ENCODE results near the gene GCN1. TPM values are rescaled to one million over a fixed set of nuclear protein-coding genes. Genes with fewer than 3 reads are reported as not detected.

The GCN1 gene
- total RNA-seq, 1 experiment from 2014 or later, result 116 TPM

DNA sequence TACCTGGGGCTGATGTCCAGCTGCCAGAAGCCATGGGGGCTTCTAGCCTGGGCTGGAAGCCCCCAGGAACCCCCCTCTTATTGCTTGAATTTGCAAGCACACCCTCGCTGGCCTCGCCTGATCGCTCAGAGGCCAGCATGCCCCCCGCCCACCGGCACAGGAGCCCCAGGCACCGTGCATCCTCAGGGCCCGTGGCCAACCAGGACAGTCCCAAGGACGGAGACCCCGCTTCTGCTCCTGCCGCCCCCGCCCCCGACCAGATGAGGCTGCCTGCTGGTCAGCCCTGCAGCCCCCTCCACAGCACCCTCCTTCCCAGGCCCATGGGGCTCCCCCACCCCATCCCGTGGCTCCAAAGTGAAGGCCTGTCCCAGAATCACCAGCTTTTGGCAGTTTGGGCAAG, 99.2 kb downstream of the GCN1 start:
- no peaks in the 10 kb centered on the region for H3K4me1 ChIP-seq (replicated peaks; ENCODE audit: insufficient read depth)
- TF ChIP-seq, protein P1, sequence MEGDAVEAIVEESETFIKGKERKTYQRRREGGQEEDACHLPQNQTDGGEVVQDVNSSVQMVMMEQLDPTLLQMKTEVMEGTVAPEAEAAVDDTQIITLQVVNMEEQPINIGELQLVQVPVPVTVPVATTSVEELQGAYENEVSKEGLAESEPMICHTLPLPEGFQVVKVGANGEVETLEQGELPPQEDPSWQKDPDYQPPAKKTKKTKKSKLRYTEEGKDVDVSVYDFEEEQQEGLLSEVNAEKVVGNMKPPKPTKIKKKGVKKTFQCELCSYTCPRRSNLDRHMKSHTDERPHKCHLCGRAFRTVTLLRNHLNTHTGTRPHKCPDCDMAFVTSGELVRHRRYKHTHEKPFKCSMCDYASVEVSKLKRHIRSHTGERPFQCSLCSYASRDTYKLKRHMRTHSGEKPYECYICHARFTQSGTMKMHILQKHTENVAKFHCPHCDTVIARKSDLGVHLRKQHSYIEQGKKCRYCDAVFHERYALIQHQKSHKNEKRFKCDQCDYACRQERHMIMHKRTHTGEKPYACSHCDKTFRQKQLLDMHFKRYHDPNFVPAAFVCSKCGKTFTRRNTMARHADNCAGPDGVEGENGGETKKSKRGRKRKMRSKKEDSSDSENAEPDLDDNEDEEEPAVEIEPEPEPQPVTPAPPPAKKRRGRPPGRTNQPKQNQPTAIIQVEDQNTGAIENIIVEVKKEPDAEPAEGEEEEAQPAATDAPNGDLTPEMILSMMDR (conservative IDR thresholded peaks at IDR 0.05), result no peak
- TF ChIP-seq EZH2 (IDR thresholded peaks at IDR 0.05; ENCODE audit: low read depth), result no peak
- peaks cover 5% of the 10 kb centered on the region; the same call in 1 of the 2 replicates for H4K20me1 ChIP-seq (ENCODE audit: insufficient read depth)
- H3K4me2 ChIP-seq, result no peak overlapping the region
- H3K36me3 ChIP-seq (ENCODE audit: low read depth), result no peaks in the 10 kb centered on the region
- H3K79me2 ChIP-seq (ENCODE audit: low read depth), result no peaks in the 10 kb centered on the region; the same call in 1 of the 2 replicates
- no peaks in the 10 kb centered on the region for H3K9me3 ChIP-seq (ENCODE audit: insufficient read depth, low read depth)
- ChIA-PET POLR2A (ENCODE audit: unreplicated experiment) (no interaction called here), CTCF (no interaction called here)
- H3K4me3 ChIP-seq, result no peak overlapping the region
- BruUV-seq (replicated peaks), result no TSS peak
- H3K9me2 ChIP-seq (ENCODE audit: insufficient read depth), result no peaks in the 10 kb centered on the region
- H3K27ac ChIP-seq, result no peak overlapping the region
- H3K27me3 ChIP-seq (ENCODE audit: insufficient read depth, low read depth), result no peaks in the 10 kb centered on the region
- no peak overlapping the region for H2AFZ ChIP-seq
- DNase-seq, result no peak
- no peaks in the 10 kb centered on the region for H3F3A ChIP-seq (ENCODE audit: insufficient read depth, low read depth)
- intact Hi-C loops (cut with micrococcal nuclease; ENCODE audit: unreplicated experiment), result no loop called here

DNA sequence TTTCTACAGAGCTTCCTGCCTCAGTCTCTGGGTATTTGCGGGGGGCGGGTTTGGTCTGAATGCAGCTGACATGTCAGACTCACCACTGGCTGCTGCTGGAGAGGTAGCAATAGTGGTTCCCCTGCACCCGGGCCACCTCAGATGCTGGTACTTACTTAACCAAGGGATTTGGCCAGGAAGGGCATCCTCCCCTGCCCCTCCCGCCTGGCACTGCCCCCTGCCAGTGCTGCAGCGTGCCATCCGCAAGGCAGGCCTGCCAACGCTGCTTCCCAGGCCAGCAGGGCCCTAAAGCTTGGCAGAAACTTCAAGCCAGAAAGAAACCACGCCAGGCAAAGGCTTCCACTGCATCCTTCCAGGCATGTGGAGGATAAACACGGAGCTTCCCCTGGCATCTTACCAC, 100.0 kb downstream of the GCN1 start:
- intact Hi-C loops (cut with micrococcal nuclease; ENCODE audit: unreplicated experiment), result no loop called here
- Histone ChIP-seq H3K36me3 (ENCODE audit: low read depth) (no peaks in the 10 kb centered on the region), H3K27ac (no peak overlapping the region), H2AFZ (no peak overlapping the region), H3K4me2 (no peak overlapping the region), H3K9me2 (ENCODE audit: insufficient read depth) (no peaks in the 10 kb centered on the region), H3K27me3 (ENCODE audit: insufficient read depth, low read depth) (no peaks in the 10 kb centered on the region), H3K4me1 (replicated peaks; ENCODE audit: insufficient read depth) (no peaks in the 10 kb centered on the region), H3K4me3 (no peak overlapping the region), H3K9me3 (ENCODE audit: insufficient read depth, low read depth) (no peaks in the 10 kb centered on the region), H3K79me2 (ENCODE audit: low read depth) (no peaks in the 10 kb centered on the region), H3F3A (ENCODE audit: insufficient read depth, low read depth) (no peaks in the 10 kb centered on the region), H4K20me1 (ENCODE audit: insufficient read depth) (no peaks in the 10 kb centered on the region)
- DNase-seq, result no peak
- POLR2A ChIA-PET (ENCODE audit: unreplicated experiment), result no interaction called here
- no TSS peak for BruUV-seq (replicated peaks)
- no peak for TF ChIP-seq EZH2 (IDR thresholded peaks at IDR 0.05; ENCODE audit: low read depth)
- TF ChIP-seq, protein P1 (conservative IDR thresholded peaks at IDR 0.05), result no peak
- CTCF ChIA-PET, result no interaction called here

DNA sequence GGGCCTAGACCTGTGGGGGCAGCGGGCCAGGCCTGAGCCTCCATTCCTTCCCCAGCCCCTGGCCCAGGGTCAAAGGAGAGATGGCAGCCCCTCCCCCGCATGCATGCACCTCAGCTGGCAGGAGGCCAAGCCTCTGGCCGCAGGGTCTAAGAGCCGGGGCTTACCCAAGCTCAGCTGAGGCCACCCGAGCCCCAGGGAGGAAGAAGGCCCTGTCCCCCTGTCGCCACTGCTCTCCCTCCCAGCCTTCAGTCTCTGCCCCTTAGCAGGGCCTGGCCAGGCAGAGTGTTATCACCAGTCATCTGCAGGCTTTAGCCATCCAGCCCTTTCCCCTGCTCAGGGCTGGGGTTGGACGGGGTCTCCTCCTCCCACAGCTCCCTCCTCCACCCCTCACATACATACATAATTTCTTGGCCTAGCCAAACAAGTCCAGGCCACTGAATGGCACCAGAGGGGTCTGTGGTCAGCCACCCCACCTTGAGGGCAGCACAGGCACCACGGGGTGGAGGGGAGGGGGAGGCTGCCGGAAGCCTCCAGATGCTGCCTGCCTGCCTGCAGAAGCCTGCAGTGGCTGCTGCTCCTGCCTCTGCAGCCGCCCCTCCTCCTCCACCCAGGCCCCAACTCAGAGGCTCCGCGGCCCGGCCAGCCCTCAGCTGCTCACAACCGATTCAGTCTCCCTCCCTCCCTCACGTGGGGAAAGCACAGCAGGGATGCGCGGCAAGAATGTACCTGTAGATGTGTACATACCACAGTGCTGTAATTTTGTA, 100.7 kb downstream of the GCN1 start:
- Histone ChIP-seq H3K27ac (no peak overlapping the region), H3K4me2 (no peak overlapping the region), H2AFZ (no peak overlapping the region), H4K20me1 (ENCODE audit: insufficient read depth) (no peaks in the 10 kb centered on the region), H3K4me3 (no peak overlapping the region), H3F3A (ENCODE audit: insufficient read depth, low read depth) (no peaks in the 10 kb centered on the region), H3K4me1 (replicated peaks; ENCODE audit: insufficient read depth) (no peaks in the 10 kb centered on the region), H3K9me2 (ENCODE audit: insufficient read depth) (no peaks in the 10 kb centered on the region), H3K79me2 (ENCODE audit: low read depth) (no peaks in the 10 kb centered on the region), H3K9me3 (ENCODE audit: insufficient read depth, low read depth) (no peaks in the 10 kb centered on the region), H3K27me3 (ENCODE audit: insufficient read depth, low read depth) (no peaks in the 10 kb centered on the region), H3K36me3 (ENCODE audit: low read depth) (no peaks in the 10 kb centered on the region)
- TF ChIP-seq, protein P1 (conservative IDR thresholded peaks at IDR 0.05), result no peak
- ChIA-PET POLR2A (ENCODE audit: unreplicated experiment) (no interaction called here), CTCF (no interaction called here)
- intact Hi-C loops (cut with micrococcal nuclease; ENCODE audit: unreplicated experiment), result no loop called here
- no TSS peak for BruUV-seq (replicated peaks)
- no peak for DNase-seq

Data from PC-9 (cell line).